BJ (cell line): ENCODE results near the gene HOXB3. TPM values are rescaled to one million over a fixed set of nuclear protein-coding genes. Genes with fewer than 3 reads are reported as not detected.

Experiments
- CTCF ChIA-PET: fragments of 350-600 bp; formaldehyde crosslinking; extraction: SDS; loops from one replicate; lab custom pipeline; 2021; ENCODE audit warnings: antibody characterized with exemption, inconsistent platforms; lab: Yijun Ruan, JAX
- POLR2A ChIA-PET: fragments of 300-600 bp; sonication (Branson Sonifier 250); formaldehyde crosslinking; extraction: SDS; loops from one replicate; lab custom pipeline; 2021; ENCODE audit warnings: antibody characterized with exemption; lab: Charles Lee
- DNase-seq: peaks from one replicate; pipeline ENCODE4 v3.0.0-alpha.2; 2011; ENCODE audit warnings: low read depth
- H3K27me3 ChIP-seq: 2 replicates; pipeline ENCODE4 v1.6.0; 2011; ENCODE audit warnings: low read length; ENCODE audit not compliant: control insufficient read depth, insufficient read depth
- H3K36me3 ChIP-seq: 2 replicates; pipeline ENCODE4 v1.5.1; 2011; ENCODE audit warnings: low read length; ENCODE audit not compliant: control insufficient read depth, insufficient read depth
- H3K4me3 ChIP-seq: 2 replicates; pipeline ENCODE4 v1.5.1; 2011; ENCODE audit warnings: low read depth, mild to moderate bottlenecking, control low read depth, low read length
- CTCF ChIP-seq: IDR thresholded peaks from 2 replicates; pipeline ENCODE4 v1.5.1; 2011; ENCODE audit warnings: low read depth, mild to moderate bottlenecking, control low read depth, inconsistent platforms, low read length, moderate library complexity; ENCODE audit not compliant: insufficient read depth
- polyA plus RNA-seq: library from polyadenylated mRNA; depleted of rRNA; stranded (reverse); fragments of >200 nt; gene quantifications from 2 replicates; pipeline ENCODE4 v1.2.3, GENCODE V29; 2011

HOXB3 gene
- polyA plus RNA-seq, 1 experiment: not detected

GRCh38 chr17:48630925-48631692 lies 41.1 kb upstream of the HOXB3 start:
- TF ChIP-seq CTCF: no peak
- H3K36me3 ChIP-seq: no peaks in the 10 kb centered on the region
- CTCF ChIA-PET: interaction anchor here (1.1 to 1.6 kb wide), 3 partner anchors 7 to 12 kb away, joined by 4 to 5 read pairs (median 5); no protein-coding TSS in a partner anchor

GRCh38 chr17:48630009-48630924 lies 40.2 kb upstream of the HOXB3 start:
- no peak overlapping the region for H3K4me3 ChIP-seq
- no peak for DNase-seq
- no peak for TF ChIP-seq CTCF
- ChIA-PET POLR2A (no interaction called here), CTCF (interaction anchor here (0.8 to 2.0 kb wide), 3 partner anchors 12 to 29 kb away, joined by 3 to 6 read pairs (median 3); no protein-coding TSS in a partner anchor)
- H3K36me3 ChIP-seq: no peaks in the 10 kb centered on the region
- H3K27me3 ChIP-seq: peaks cover 86% of the 10 kb centered on the region

More at GRCh38 chr17:48630925-48631692, 41.1 kb upstream of the HOXB3 start:
- H3K27me3 ChIP-seq: peaks cover 87% of the 10 kb centered on the region
- no peak overlapping the region for H3K4me3 ChIP-seq
- POLR2A ChIA-PET: no interaction called here
- no peak for DNase-seq

- no peak overlapping the region for H3K4me3 ChIP-seq
- DNase-seq: no peak
- no peak for TF ChIP-seq CTCF
- H3K36me3 ChIP-seq: no peaks in the 10 kb centered on the region
- POLR2A ChIA-PET: no interaction called here
- peaks cover 86% of the 10 kb centered on the region for H3K27me3 ChIP-seq
- CTCF ChIA-PET: interaction anchor here (0.8 to 2.0 kb wide), 3 partner anchors 11 to 28 kb away, joined by 3 to 6 read pairs (median 3); no protein-coding TSS in a partner anchor
Observed at GRCh38 chr17:48629411-48629759, 39.3 kb upstream of the HOXB3 start.

- no peak for TF ChIP-seq CTCF
- no peaks in the 10 kb centered on the region for H3K36me3 ChIP-seq
- no peak for DNase-seq
- CTCF ChIA-PET: interaction anchor here (0.8 to 2.0 kb wide), 3 partner anchors 10 to 27 kb away, joined by 3 to 6 read pairs (median 3); no protein-coding TSS in a partner anchor
- H3K4me3 ChIP-seq: no peak overlapping the region
- POLR2A ChIA-PET: no interaction called here
- H3K27me3 ChIP-seq: peaks cover 88% of the 10 kb centered on the region
Observed at GRCh38 chr17:48628649-48629410, 38.8 kb upstream of the HOXB3 start.
